BLaER1 (cell line): ENCODE data around the gene SEC14L1.

ENCODE experiments used
- H3K27ac ChIP-seq: shearing (Covaris generic); formaldehyde crosslinking; 2 replicates; pipeline ENCODE4 v1.8.1; 2022
- H3K27me3 ChIP-seq: shearing (Covaris generic); formaldehyde crosslinking; 2 replicates; pipeline ENCODE4 v1.8.1; 2022
- H3K36me3 ChIP-seq: shearing (Covaris generic); formaldehyde crosslinking; 2 replicates; pipeline ENCODE4 v1.8.1; 2022
- H3K4me1 ChIP-seq: shearing (Covaris generic); formaldehyde crosslinking; 2 replicates; pipeline ENCODE4 v1.8.1; 2022
- H3K4me2 ChIP-seq: shearing (Covaris generic); formaldehyde crosslinking; 2 replicates; pipeline ENCODE4 v1.8.1; 2022
- H3K4me3 ChIP-seq: shearing (Covaris generic); formaldehyde crosslinking; 2 replicates; pipeline ENCODE4 v1.8.1; 2022
- H3K9ac ChIP-seq: shearing (Covaris generic); formaldehyde crosslinking; 2 replicates; pipeline ENCODE4 v1.8.1; 2022
- H3K9me3 ChIP-seq: shearing (Covaris generic); formaldehyde crosslinking; 2 replicates; pipeline ENCODE4 v1.8.1; 2022
- H4K20me1 ChIP-seq: shearing (Covaris generic); formaldehyde crosslinking; 2 replicates; pipeline ENCODE4 v1.8.1; 2022
- Cebpa-rat ChIP-seq: shearing (Covaris generic); IDR thresholded peaks from 2 replicates; pipeline ENCODE4 v1.8.1; 2022

The SEC14L1 gene

GRCh38 chr17:77200711-77201110, 59.9 kb downstream of the SEC14L1 start:
- Histone ChIP-seq H3K36me3 (peaks cover 98% of the 10 kb centered on the region), H3K4me1 (peaks cover 13% of the 10 kb centered on the region), H3K4me2 (no peak overlapping the region), H4K20me1 (no peaks in the 10 kb centered on the region), H3K27me3 (no peaks in the 10 kb centered on the region), H3K9me3 (no peaks in the 10 kb centered on the region), H3K4me3 (no peak overlapping the region), H3K27ac (no peak overlapping the region), H3K9ac (no peak overlapping the region)
- no peak for TF ChIP-seq Cebpa-rat

- H3K9ac ChIP-seq = no peak overlapping the region
- no peaks in the 10 kb centered on the region for H4K20me1 ChIP-seq
- no peak overlapping the region for H3K27ac ChIP-seq
- TF ChIP-seq Cebpa-rat = no peak
- peaks cover 93% of the 10 kb centered on the region for H3K36me3 ChIP-seq
- no peak overlapping the region for H3K4me2 ChIP-seq
- no peaks in the 10 kb centered on the region for H3K27me3 ChIP-seq
- no peaks in the 10 kb centered on the region for H3K9me3 ChIP-seq
- H3K4me3 ChIP-seq = no peak overlapping the region
- H3K4me1 ChIP-seq = peaks cover 24% of the 10 kb centered on the region
These were observed 62.7 kb downstream of the SEC14L1 start for GRCh38 chr17:77203436-77203835.

- Histone ChIP-seq H3K27me3 (no peaks in the 10 kb centered on the region), H3K9me3 (no peaks in the 10 kb centered on the region), H3K36me3 (peaks cover 94% of the 10 kb centered on the region), H3K4me3 (no peak overlapping the region), H3K27ac (no peak overlapping the region), H3K4me2 (no peak overlapping the region), H3K9ac (no peak overlapping the region), H4K20me1 (no peaks in the 10 kb centered on the region), H3K4me1 (peaks cover 24% of the 10 kb centered on the region)
- no peak for TF ChIP-seq Cebpa-rat
These were observed 63.1 kb downstream of the SEC14L1 start for GRCh38 chr17:77203846-77204245.

- H3K9me3 ChIP-seq = no peaks in the 10 kb centered on the region
- peaks cover 27% of the 10 kb centered on the region for H3K4me1 ChIP-seq
- H4K20me1 ChIP-seq = no peaks in the 10 kb centered on the region
- H3K27ac ChIP-seq = no peak overlapping the region
- TF ChIP-seq Cebpa-rat = no peak
- no peak overlapping the region for H3K4me3 ChIP-seq
- H3K9ac ChIP-seq = no peak overlapping the region
- no peaks in the 10 kb centered on the region for H3K27me3 ChIP-seq
- H3K36me3 ChIP-seq = peaks cover 94% of the 10 kb centered on the region
- no peak overlapping the region for H3K4me2 ChIP-seq
These were observed 63.8 kb downstream of the SEC14L1 start for GRCh38 chr17:77204536-77204935.

- H3K4me2 ChIP-seq = peak overlapping the region; percentile 54
These were observed 64.8 kb downstream of the SEC14L1 start for GRCh38 chr17:77205396-77206125.

GRCh38 chr17:77206158-77206956, 65.6 kb downstream of the SEC14L1 start:
- no peaks in the 10 kb centered on the region for H3K27me3 ChIP-seq
- peaks cover 90% of the 10 kb centered on the region for H3K36me3 ChIP-seq
- no peak overlapping the region for H3K9ac ChIP-seq
- H3K4me2 ChIP-seq = peak overlapping the region; percentile 54
- no peaks in the 10 kb centered on the region for H4K20me1 ChIP-seq
- no peak overlapping the region for H3K27ac ChIP-seq
- H3K9me3 ChIP-seq = no peaks in the 10 kb centered on the region
- H3K4me3 ChIP-seq = no peak overlapping the region
- peaks cover 45% of the 10 kb centered on the region for H3K4me1 ChIP-seq
- no peak for TF ChIP-seq Cebpa-rat

More at GRCh38 chr17:77205396-77206125, 64.8 kb downstream of the SEC14L1 start:
- no peak for TF ChIP-seq Cebpa-rat
- Histone ChIP-seq H3K27ac (peak overlapping the region; percentile 45; the same call in 1 of the 2 replicates), H3K27me3 (no peaks in the 10 kb centered on the region), H3K36me3 (peaks cover 93% of the 10 kb centered on the region), H3K9ac (peak overlapping the region; percentile 23; the same call in 1 of the 2 replicates), H3K4me3 (no peak overlapping the region), H4K20me1 (no peaks in the 10 kb centered on the region), H3K9me3 (no peaks in the 10 kb centered on the region), H3K4me1 (peaks cover 37% of the 10 kb centered on the region)

- Histone ChIP-seq H3K4me3 (no peak overlapping the region), H3K4me1 (peaks cover 59% of the 10 kb centered on the region), H3K27ac (no peak overlapping the region), H3K9me3 (no peaks in the 10 kb centered on the region), H3K36me3 (peaks cover 76% of the 10 kb centered on the region), H3K9ac (no peak overlapping the region), H3K27me3 (no peaks in the 10 kb centered on the region), H4K20me1 (no peaks in the 10 kb centered on the region; the same call in 1 of the 2 replicates), H3K4me2 (no peak overlapping the region)
- TF ChIP-seq Cebpa-rat = no peak
These were observed 67.0 kb downstream of the SEC14L1 start for GRCh38 chr17:77207689-77208216.

GRCh38 chr17:77208217-77208808, 67.5 kb downstream of the SEC14L1 start:
- TF ChIP-seq Cebpa-rat = no peak
- H3K9me3 ChIP-seq = no peaks in the 10 kb centered on the region
- no peak overlapping the region for H3K27ac ChIP-seq
- peaks cover 77% of the 10 kb centered on the region for H3K36me3 ChIP-seq
- no peak overlapping the region for H3K9ac ChIP-seq
- no peaks in the 10 kb centered on the region for H3K27me3 ChIP-seq
- H3K4me3 ChIP-seq = no peak overlapping the region
- no peaks in the 10 kb centered on the region; the same call in 1 of the 2 replicates for H4K20me1 ChIP-seq
- peaks cover 65% of the 10 kb centered on the region for H3K4me1 ChIP-seq
- H3K4me2 ChIP-seq = no peak overlapping the region

GRCh38 chr17:77208856-77209255, 68.1 kb downstream of the SEC14L1 start:
- Histone ChIP-seq H3K4me1 (peaks cover 70% of the 10 kb centered on the region), H3K27me3 (no peaks in the 10 kb centered on the region), H3K4me3 (no peak overlapping the region), H3K9me3 (no peaks in the 10 kb centered on the region), H3K36me3 (peaks cover 77% of the 10 kb centered on the region), H3K4me2 (no peak overlapping the region), H3K27ac (no peak overlapping the region), H3K9ac (no peak overlapping the region), H4K20me1 (no peaks in the 10 kb centered on the region; the same call in 1 of the 2 replicates)
- TF ChIP-seq Cebpa-rat = no peak
